ENCODE measurements around the gene EFCAB8. TPM values are rescaled to one million over a fixed set of nuclear protein-coding genes. Genes with fewer than 3 reads are reported as not detected.

Gene EFCAB8
- total RNA-seq, 1 experiment from 2014 or later = not detected

DNA sequence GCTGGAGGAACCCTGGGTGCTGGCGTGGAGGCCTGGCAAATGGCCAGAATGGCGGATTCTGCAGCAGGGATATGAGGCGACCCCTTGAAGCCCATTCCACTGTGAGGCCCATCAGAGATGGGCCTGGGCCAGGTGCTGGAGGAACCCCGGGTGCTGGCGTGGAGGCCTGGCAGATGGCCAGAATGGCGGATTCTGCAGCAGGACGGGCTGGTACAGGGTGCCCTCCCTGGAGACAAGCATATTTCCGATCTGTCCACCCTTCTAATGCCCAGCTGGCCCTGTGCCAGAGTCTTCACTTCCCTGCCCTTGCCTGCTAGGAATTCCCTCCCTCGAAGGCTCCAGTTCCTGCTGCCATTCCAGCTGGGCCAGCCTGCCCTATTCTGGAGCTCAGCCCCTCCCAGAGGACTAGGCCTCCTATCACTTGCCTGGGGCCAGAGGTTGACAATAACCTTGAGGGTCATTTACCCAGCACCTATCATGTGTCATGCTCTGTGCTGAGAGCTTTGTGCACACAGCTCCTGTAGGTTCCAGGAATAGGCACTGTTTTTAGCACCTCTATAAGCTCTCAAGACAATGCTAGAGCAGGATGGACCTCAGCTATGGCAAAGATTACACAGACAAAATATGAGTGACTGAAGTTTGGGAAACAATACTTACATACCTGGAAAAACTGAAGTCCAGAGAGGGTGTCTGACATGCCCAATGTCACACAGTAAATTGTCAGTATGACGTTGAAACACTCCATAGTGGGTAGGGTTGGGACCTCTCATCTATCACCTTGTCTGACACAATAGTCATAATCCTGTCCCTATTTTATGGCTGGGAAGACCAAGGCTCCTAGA lies 124.1 kb downstream of the EFCAB8 start:
- Mint-ChIP-seq H3K36me3 (ENCODE audit: insufficient read depth, unreplicated experiment) (no peaks in the 10 kb centered on the region), H3K27me3 (ENCODE audit: insufficient read depth, unreplicated experiment) (peaks cover 42% of the 10 kb centered on the region), H3K9me3 (ENCODE audit: unreplicated experiment) (no peaks in the 10 kb centered on the region), H3K27ac (ENCODE audit: low read depth, unreplicated experiment) (no peak overlapping the region), H3K4me1 (ENCODE audit: insufficient read depth, unreplicated experiment) (no peaks in the 10 kb centered on the region), H3K4me3 (ENCODE audit: unreplicated experiment) (no peak overlapping the region)
- peak; percentile 16 for DNase-seq (ENCODE audit: unreplicated experiment)
- CTCF ChIA-PET = no interaction called here
- no TSS peak for BruUV-seq (replicated peaks)
- TF ChIP-seq CTCF (IDR thresholded peaks at IDR 0.05; ENCODE audit: unreplicated experiment) = no peak
- intact Hi-C loops (cut with micrococcal nuclease) = no loop called here
- POLR2A ChIA-PET = interaction anchor here (0.8 kb wide), 1 partner anchor 18 kb away, joined by 3 read pairs; no protein-coding TSS in a partner anchor

DNA sequence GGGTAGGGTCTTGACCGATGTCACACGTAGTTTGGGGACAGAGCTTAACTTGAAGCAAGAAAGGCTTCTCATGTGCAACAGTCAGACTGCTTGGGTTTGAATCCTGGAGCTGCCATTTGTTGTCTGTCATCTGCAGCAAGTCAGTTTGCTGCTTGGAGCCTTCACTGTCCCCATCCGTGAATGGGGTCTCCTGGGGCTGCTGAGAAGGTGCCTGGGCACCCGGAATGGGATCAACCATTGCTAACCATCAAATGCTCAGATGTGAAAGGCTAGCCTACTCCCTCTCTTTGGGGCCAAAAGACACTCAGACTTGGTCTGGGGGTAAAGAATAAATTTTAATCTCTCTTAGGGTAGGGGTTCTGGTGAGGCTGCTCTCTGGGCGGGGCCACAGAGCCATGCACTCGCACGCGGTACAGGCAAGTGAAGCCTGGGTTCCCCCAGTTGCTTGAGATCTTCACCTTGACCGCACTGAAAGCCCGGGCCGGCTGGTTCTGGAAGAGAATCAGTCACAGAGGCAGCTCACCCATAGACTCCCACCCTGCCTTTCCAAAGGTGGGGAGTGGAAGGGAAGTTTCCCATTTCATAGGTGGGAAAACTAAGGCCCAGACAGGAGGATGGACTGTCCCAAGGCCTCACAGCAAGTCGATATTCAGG lies 124.9 kb downstream of the EFCAB8 start:
- BruUV-seq (replicated peaks) = no TSS peak
- peaks cover 35% of the 10 kb centered on the region for H3K27me3 Mint-ChIP-seq (ENCODE audit: insufficient read depth, unreplicated experiment)
- intact Hi-C loops (cut with micrococcal nuclease) = no loop called here
- H3K4me1 Mint-ChIP-seq (ENCODE audit: insufficient read depth, unreplicated experiment) = no peaks in the 10 kb centered on the region
- POLR2A ChIA-PET = interaction anchor here (0.7 to 0.8 kb wide), 2 partner anchors 18 to 33 kb away, joined by 3 to 4 read pairs; no protein-coding TSS in a partner anchor
- DNase-seq (ENCODE audit: unreplicated experiment) = no peak
- H3K4me3 Mint-ChIP-seq (ENCODE audit: unreplicated experiment) = no peak overlapping the region
- no peak for TF ChIP-seq CTCF (IDR thresholded peaks at IDR 0.05; ENCODE audit: unreplicated experiment)
- H3K27ac Mint-ChIP-seq (ENCODE audit: low read depth, unreplicated experiment) = no peak overlapping the region
- no peaks in the 10 kb centered on the region for H3K9me3 Mint-ChIP-seq (ENCODE audit: unreplicated experiment)
- H3K36me3 Mint-ChIP-seq (ENCODE audit: insufficient read depth, unreplicated experiment) = no peaks in the 10 kb centered on the region
- CTCF ChIA-PET = no interaction called here

DNA sequence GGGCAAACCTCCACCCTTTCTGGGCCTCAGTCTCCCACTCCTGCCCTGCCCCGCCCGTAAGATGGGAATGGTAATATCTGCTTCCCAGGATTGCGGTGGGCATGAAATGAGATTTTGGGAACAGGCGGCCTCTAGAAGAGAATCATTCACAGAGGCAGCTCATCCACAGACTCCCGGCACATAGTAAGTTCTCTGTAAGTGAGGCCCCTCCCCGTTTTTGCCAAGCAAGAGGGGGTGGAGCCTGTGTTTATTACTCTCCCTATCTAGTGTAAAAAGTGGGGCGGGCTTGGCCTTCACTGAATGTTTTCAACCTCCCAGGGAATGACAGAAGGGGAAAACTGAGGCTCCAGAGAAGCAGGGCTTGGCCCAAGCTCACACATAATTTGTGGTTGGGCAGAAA lies 125.5 kb downstream of the EFCAB8 start:
- H3K4me1 Mint-ChIP-seq (ENCODE audit: insufficient read depth, unreplicated experiment) = no peaks in the 10 kb centered on the region
- H3K9me3 Mint-ChIP-seq (ENCODE audit: unreplicated experiment) = no peaks in the 10 kb centered on the region
- H3K27me3 Mint-ChIP-seq (ENCODE audit: insufficient read depth, unreplicated experiment) = peaks cover 29% of the 10 kb centered on the region
- H3K4me3 Mint-ChIP-seq (ENCODE audit: unreplicated experiment) = no peak overlapping the region
- no peak for DNase-seq (ENCODE audit: unreplicated experiment)
- H3K27ac Mint-ChIP-seq (ENCODE audit: low read depth, unreplicated experiment) = no peak overlapping the region
- BruUV-seq (replicated peaks) = no TSS peak
- no peaks in the 10 kb centered on the region for H3K36me3 Mint-ChIP-seq (ENCODE audit: insufficient read depth, unreplicated experiment)
- CTCF ChIA-PET = no interaction called here
- intact Hi-C loops (cut with micrococcal nuclease) = no loop called here
- POLR2A ChIA-PET = interaction anchor here (0.7 kb wide), 1 partner anchor 33 kb away, joined by 4 read pairs; no protein-coding TSS in a partner anchor
- TF ChIP-seq CTCF (IDR thresholded peaks at IDR 0.05; ENCODE audit: unreplicated experiment) = no peak

- BruUV-seq (replicated peaks) = no TSS peak
- intact Hi-C loops (cut with micrococcal nuclease) = no loop called here
- Mint-ChIP-seq H3K4me1 (ENCODE audit: insufficient read depth, unreplicated experiment) (no peaks in the 10 kb centered on the region), H3K36me3 (ENCODE audit: insufficient read depth, unreplicated experiment) (no peaks in the 10 kb centered on the region), H3K9me3 (ENCODE audit: unreplicated experiment) (no peaks in the 10 kb centered on the region), H3K27ac (ENCODE audit: low read depth, unreplicated experiment) (no peak overlapping the region), H3K27me3 (ENCODE audit: insufficient read depth, unreplicated experiment) (peaks cover 24% of the 10 kb centered on the region), H3K4me3 (ENCODE audit: unreplicated experiment) (no peak overlapping the region)
- DNase-seq (ENCODE audit: unreplicated experiment) = no peak
- ChIA-PET CTCF (interaction anchor here (0.7 kb wide), 1 partner anchor 11 kb away, joined by 6 read pairs; no protein-coding TSS in a partner anchor), POLR2A (no interaction called here)
- no peak for TF ChIP-seq CTCF (IDR thresholded peaks at IDR 0.05; ENCODE audit: unreplicated experiment)
These were observed 126.1 kb downstream of the EFCAB8 start for GRCh38 chr20:32984631-32985354.
